Measurements from ENCODE around the gene CTNND1. TPM values are rescaled to one million over a fixed set of nuclear protein-coding genes. Genes with fewer than 3 reads are reported as not detected.

The CTNND1 gene
- total and polyA plus RNA-seq, 2 experiments from 2014 or later: 65.0 to 130 TPM

- Histone ChIP-seq H3K4me2 (no peak overlapping the region), H3K36me3 (replicated peaks; ENCODE audit: insufficient read depth, low read depth) (peaks cover 4% of the 10 kb centered on the region), H3K4me3 (no peak overlapping the region), H3K9me2 (replicated peaks; ENCODE audit: insufficient read depth) (no peaks in the 10 kb centered on the region), H2AFZ (no peak overlapping the region), H3K79me2 (peaks cover 25% of the 10 kb centered on the region), H3K4me1 (ENCODE audit: insufficient read depth) (no peaks in the 10 kb centered on the region), H4K20me1 (ENCODE audit: insufficient read depth, poor library complexity, severe bottlenecking) (no peaks in the 10 kb centered on the region), H3K27ac (no peak overlapping the region), H3K27me3 (no peaks in the 10 kb centered on the region), H3K9me3 (ENCODE audit: low read depth) (no peaks in the 10 kb centered on the region)
- WGBS (ENCODE audit: low lambda C conversion rate, missing lambda C conversion rate): 84% methylated on average over 5 of the region's 5 CpGs
- no peak for TF ChIP-seq CTCF (IDR thresholded peaks at IDR 0.05; ENCODE audit: poor library complexity)
- no peak for TF ChIP-seq EZH2 (IDR thresholded peaks at IDR 0.05; ENCODE audit: borderline replicate concordance)
- no peak for TF ChIP-seq EZH2phosphoT487 (IDR thresholded peaks at IDR 0.05; ENCODE audit: low read depth, severe bottlenecking, unreplicated experiment)
- DNase-seq (ENCODE audit: low spot score): no peak
These were observed 16.4 kb upstream of the CTNND1 start for GRCh38 chr11:57745206-57745605.

GRCh38 chr11:57746920-57747319, 14.7 kb upstream of the CTNND1 start:
- H3K36me3 ChIP-seq (replicated peaks; ENCODE audit: insufficient read depth, low read depth): peaks cover 4% of the 10 kb centered on the region
- no peaks in the 10 kb centered on the region for H3K27me3 ChIP-seq
- no peak overlapping the region for H3K27ac ChIP-seq
- H4K20me1 ChIP-seq (ENCODE audit: insufficient read depth, poor library complexity, severe bottlenecking): no peaks in the 10 kb centered on the region
- DNase-seq (ENCODE audit: low spot score): no peak
- no peak overlapping the region for H3K4me2 ChIP-seq
- H2AFZ ChIP-seq: no peak overlapping the region
- no peaks in the 10 kb centered on the region for H3K9me3 ChIP-seq (ENCODE audit: low read depth)
- no peak overlapping the region for H3K4me3 ChIP-seq
- no peak for TF ChIP-seq EZH2phosphoT487 (IDR thresholded peaks at IDR 0.05; ENCODE audit: low read depth, severe bottlenecking, unreplicated experiment)
- no peak for TF ChIP-seq EZH2 (IDR thresholded peaks at IDR 0.05; ENCODE audit: borderline replicate concordance)
- no peak for TF ChIP-seq CTCF (IDR thresholded peaks at IDR 0.05; ENCODE audit: poor library complexity)
- 96% methylated on average over 1 of the region's 1 CpG for WGBS (ENCODE audit: low lambda C conversion rate, missing lambda C conversion rate)
- peaks cover 23% of the 10 kb centered on the region for H3K79me2 ChIP-seq
- H3K9me2 ChIP-seq (replicated peaks; ENCODE audit: insufficient read depth): no peaks in the 10 kb centered on the region
- peaks cover 5% of the 10 kb centered on the region for H3K4me1 ChIP-seq (ENCODE audit: insufficient read depth)

- no peaks in the 10 kb centered on the region for H3K36me3 ChIP-seq (replicated peaks; ENCODE audit: insufficient read depth, low read depth)
- H3K27me3 ChIP-seq: no peaks in the 10 kb centered on the region
- peaks cover 7% of the 10 kb centered on the region for H3K4me1 ChIP-seq (ENCODE audit: insufficient read depth)
- no peak overlapping the region for H3K4me3 ChIP-seq
- no peaks in the 10 kb centered on the region for H3K79me2 ChIP-seq
- no peaks in the 10 kb centered on the region for H4K20me1 ChIP-seq (ENCODE audit: insufficient read depth, poor library complexity, severe bottlenecking)
- no peak overlapping the region for H2AFZ ChIP-seq
- TF ChIP-seq EZH2 (IDR thresholded peaks at IDR 0.05; ENCODE audit: borderline replicate concordance): no peak
- TF ChIP-seq CTCF (IDR thresholded peaks at IDR 0.05; ENCODE audit: poor library complexity): no peak
- no peak for TF ChIP-seq EZH2phosphoT487 (IDR thresholded peaks at IDR 0.05; ENCODE audit: low read depth, severe bottlenecking, unreplicated experiment)
- no peak overlapping the region for H3K4me2 ChIP-seq
- H3K27ac ChIP-seq: no peak overlapping the region
- no peaks in the 10 kb centered on the region for H3K9me3 ChIP-seq (ENCODE audit: low read depth)
- DNase-seq (ENCODE audit: low spot score): no peak
- no peaks in the 10 kb centered on the region for H3K9me2 ChIP-seq (replicated peaks; ENCODE audit: insufficient read depth)
These were observed 10.4 kb upstream of the CTNND1 start for GRCh38 chr11:57751176-57751575.

All from hepatocyte (in vitro differentiated cells).